T-helper 1 cell (primary cell): ENCODE data around the gene STXBP6.
"Not testable (repeated sequence)": the region's sequence is repeated elsewhere in the genome, so short reads cannot be mapped to it uniquely, and the experiment has no call there.

Experiments
- DNase-seq, 5 donors: peaks; one replicate each; pipeline ENCODE4 v3.0.0-alpha.2; 2012 to 2020

The STXBP6 gene

GRCh38 chr14:24850072-24850471 lies 199.9 kb downstream of the STXBP6 start:
- no peak for DNase-seq

GRCh38 chr14:24849471-24849870 lies 200.5 kb downstream of the STXBP6 start:
- no peak for DNase-seq

- DNase-seq, result no peak
Measured at GRCh38 chr14:24848102-24848790, 201.7 kb downstream of the STXBP6 start.

GRCh38 chr14:24847568-24848095 lies 202.3 kb downstream of the STXBP6 start:
- no peak for DNase-seq

- DNase-seq, result no peak
Measured at GRCh38 chr14:24846261-24846660, 203.7 kb downstream of the STXBP6 start.

- DNase-seq, result no peak
Measured at GRCh38 chr14:24845851-24846250, 204.1 kb downstream of the STXBP6 start.

GRCh38 chr14:24844011-24844410 lies 205.9 kb downstream of the STXBP6 start:
- no peak for DNase-seq

GRCh38 chr14:24843494-24843893 lies 206.5 kb downstream of the STXBP6 start:
- no peak for DNase-seq

- no peak for DNase-seq
Measured at GRCh38 chr14:24840204-24840893, 209.6 kb downstream of the STXBP6 start.

GRCh38 chr14:24839617-24840203 lies 210.2 kb downstream of the STXBP6 start:
- no peak for DNase-seq

GRCh38 chr14:24838945-24839616 lies 210.9 kb downstream of the STXBP6 start:
- no peak for DNase-seq

GRCh38 chr14:24837280-24838046 lies 212.5 kb downstream of the STXBP6 start:
- DNase-seq, result no peak

GRCh38 chr14:24836324-24836723 lies 213.6 kb downstream of the STXBP6 start:
- not testable (repeated sequence) for DNase-seq

GRCh38 chr14:24834956-24835355 lies 215.0 kb downstream of the STXBP6 start:
- no peak for DNase-seq

- no peak for DNase-seq
Measured at GRCh38 chr14:24833385-24833784, 216.6 kb downstream of the STXBP6 start.

- DNase-seq, result no peak
Measured at GRCh38 chr14:24831677-24832076, 218.3 kb downstream of the STXBP6 start.

- no peak for DNase-seq
Measured at GRCh38 chr14:24829862-24830261, 220.1 kb downstream of the STXBP6 start.

- DNase-seq, result no peak
Measured at GRCh38 chr14:24828486-24828885, 221.5 kb downstream of the STXBP6 start.

GRCh38 chr14:24826390-24826789 lies 223.6 kb downstream of the STXBP6 start:
- DNase-seq, result no peak

- DNase-seq, result no peak
Measured at GRCh38 chr14:24820616-24821015, 229.3 kb downstream of the STXBP6 start.

GRCh38 chr14:24818823-24819341 lies 231.1 kb downstream of the STXBP6 start:
- DNase-seq, result no peak
